HL-60 (cell line): ENCODE measurements around the gene NFU1.

Source experiments
- GABPA ChIP-seq: IDR thresholded peaks from 2 replicates; pipeline ENCODE4 v1.6.1; 2012; ENCODE audit warnings: low read depth
- POLR2AphosphoS5 ChIP-seq: IDR thresholded peaks from 2 replicates; pipeline ENCODE4 v1.6.1; 2012; ENCODE audit warnings: low read depth
- SPI1 ChIP-seq: IDR thresholded peaks from 2 replicates; pipeline ENCODE4 v1.6.1; 2012; ENCODE audit warnings: low read depth, mild to moderate bottlenecking, borderline replicate concordance
- TF ChIP-seq, protein P1 (sequence below): IDR thresholded peaks from one replicate; pipeline ENCODE4 v1.5.1; 2011; ENCODE audit warnings: low read length, control low read depth, inconsistent platforms; ENCODE audit not compliant: insufficient read depth
- TF ChIP-seq, protein P2 (sequence below): IDR thresholded peaks from 2 replicates; pipeline ENCODE4 v1.6.1; 2012; ENCODE audit warnings: low read depth; ENCODE audit not compliant: insufficient replicate concordance

DNA sequence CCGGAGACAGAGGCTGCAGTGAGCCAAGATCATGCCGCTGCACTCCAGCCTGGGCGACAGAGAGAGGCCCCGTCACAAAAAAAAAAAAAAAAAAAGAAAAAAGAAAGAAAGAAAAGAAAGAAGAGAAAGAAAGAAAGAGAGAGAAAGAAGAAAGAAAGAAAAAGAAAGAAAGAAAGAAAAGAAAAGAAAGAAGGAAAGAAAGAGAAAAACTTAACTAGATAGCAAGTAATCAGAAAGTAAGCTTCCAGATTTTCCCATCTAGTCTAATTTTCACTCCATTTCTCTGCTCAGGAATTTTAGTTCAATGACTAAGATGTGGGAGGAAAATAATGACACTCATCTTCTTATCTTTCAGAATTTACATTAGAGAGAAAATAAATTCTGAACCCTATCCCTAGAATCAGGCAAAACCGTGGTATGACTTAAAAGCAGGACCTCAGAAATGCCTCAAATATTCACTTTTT is 52.6 kb downstream of the NFU1 start:
- TF ChIP-seq, protein P1, sequence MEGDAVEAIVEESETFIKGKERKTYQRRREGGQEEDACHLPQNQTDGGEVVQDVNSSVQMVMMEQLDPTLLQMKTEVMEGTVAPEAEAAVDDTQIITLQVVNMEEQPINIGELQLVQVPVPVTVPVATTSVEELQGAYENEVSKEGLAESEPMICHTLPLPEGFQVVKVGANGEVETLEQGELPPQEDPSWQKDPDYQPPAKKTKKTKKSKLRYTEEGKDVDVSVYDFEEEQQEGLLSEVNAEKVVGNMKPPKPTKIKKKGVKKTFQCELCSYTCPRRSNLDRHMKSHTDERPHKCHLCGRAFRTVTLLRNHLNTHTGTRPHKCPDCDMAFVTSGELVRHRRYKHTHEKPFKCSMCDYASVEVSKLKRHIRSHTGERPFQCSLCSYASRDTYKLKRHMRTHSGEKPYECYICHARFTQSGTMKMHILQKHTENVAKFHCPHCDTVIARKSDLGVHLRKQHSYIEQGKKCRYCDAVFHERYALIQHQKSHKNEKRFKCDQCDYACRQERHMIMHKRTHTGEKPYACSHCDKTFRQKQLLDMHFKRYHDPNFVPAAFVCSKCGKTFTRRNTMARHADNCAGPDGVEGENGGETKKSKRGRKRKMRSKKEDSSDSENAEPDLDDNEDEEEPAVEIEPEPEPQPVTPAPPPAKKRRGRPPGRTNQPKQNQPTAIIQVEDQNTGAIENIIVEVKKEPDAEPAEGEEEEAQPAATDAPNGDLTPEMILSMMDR: no peak
- TF ChIP-seq, protein P2, sequence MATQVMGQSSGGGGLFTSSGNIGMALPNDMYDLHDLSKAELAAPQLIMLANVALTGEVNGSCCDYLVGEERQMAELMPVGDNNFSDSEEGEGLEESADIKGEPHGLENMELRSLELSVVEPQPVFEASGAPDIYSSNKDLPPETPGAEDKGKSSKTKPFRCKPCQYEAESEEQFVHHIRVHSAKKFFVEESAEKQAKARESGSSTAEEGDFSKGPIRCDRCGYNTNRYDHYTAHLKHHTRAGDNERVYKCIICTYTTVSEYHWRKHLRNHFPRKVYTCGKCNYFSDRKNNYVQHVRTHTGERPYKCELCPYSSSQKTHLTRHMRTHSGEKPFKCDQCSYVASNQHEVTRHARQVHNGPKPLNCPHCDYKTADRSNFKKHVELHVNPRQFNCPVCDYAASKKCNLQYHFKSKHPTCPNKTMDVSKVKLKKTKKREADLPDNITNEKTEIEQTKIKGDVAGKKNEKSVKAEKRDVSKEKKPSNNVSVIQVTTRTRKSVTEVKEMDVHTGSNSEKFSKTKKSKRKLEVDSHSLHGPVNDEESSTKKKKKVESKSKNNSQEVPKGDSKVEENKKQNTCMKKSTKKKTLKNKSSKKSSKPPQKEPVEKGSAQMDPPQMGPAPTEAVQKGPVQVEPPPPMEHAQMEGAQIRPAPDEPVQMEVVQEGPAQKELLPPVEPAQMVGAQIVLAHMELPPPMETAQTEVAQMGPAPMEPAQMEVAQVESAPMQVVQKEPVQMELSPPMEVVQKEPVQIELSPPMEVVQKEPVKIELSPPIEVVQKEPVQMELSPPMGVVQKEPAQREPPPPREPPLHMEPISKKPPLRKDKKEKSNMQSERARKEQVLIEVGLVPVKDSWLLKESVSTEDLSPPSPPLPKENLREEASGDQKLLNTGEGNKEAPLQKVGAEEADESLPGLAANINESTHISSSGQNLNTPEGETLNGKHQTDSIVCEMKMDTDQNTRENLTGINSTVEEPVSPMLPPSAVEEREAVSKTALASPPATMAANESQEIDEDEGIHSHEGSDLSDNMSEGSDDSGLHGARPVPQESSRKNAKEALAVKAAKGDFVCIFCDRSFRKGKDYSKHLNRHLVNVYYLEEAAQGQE: no peak
- TF ChIP-seq POLR2AphosphoS5: no peak
- no peak for TF ChIP-seq GABPA
- no peak for TF ChIP-seq SPI1
